Esophagus muscularis mucosa (tissue), 4 donors: ENCODE results near the gene OMG.

ENCODE experiments used
- CTCF ChIP-seq, 3 experiments: fragments of 200-600 bp in 2 of 3; fragments of 450-650 bp in 1 of 3; sonication (generic) in 2 of 3; IDR thresholded peaks; one replicate each; pipeline ENCODE4 v1.5.1; 2017 to 2019; ENCODE audit warnings: antibody characterized with exemption in 3 of 3, mild to moderate bottlenecking in 2 of 3, moderate library complexity in 1 of 3
- EP300 ChIP-seq: sonication (generic); formaldehyde crosslinking; IDR thresholded peaks from one replicate; pipeline ENCODE4 v1.6.1; 2017; ENCODE audit warnings: antibody characterized with exemption
- POLR2A ChIP-seq: fragments of 450-650 bp; IDR thresholded peaks from one replicate; pipeline ENCODE4 v1.6.1; 2017; ENCODE audit warnings: antibody characterized with exemption, moderate library complexity, mild to moderate bottlenecking, low read depth
- POLR2AphosphoS5 ChIP-seq, 2 donors: sonication (generic); formaldehyde crosslinking; IDR thresholded peaks; one replicate each; pipeline ENCODE4 v1.6.1; 2017; ENCODE audit warnings: antibody characterized with exemption in 2 of 2

GRCh38 chr17:31256936-31257335 is 40.1 kb downstream of the OMG start:
- TF ChIP-seq CTCF (IDR thresholded peaks at IDR 0.05) (no peak), POLR2A (no peak), POLR2AphosphoS5 (IDR thresholded peaks at IDR 0.05) (no peak), EP300 (no peak)
